GM23338 (cell line): Measurements from ENCODE around the gene RABIF. TPM values are rescaled to one million over a fixed set of nuclear protein-coding genes. Genes with fewer than 3 reads are reported as not detected.

Experiments
- ATAC-seq: fragments of 200-7000 bp; cut with Tn5 transposase; 3 replicates; pipeline ENCODE4 v1.9.1; 2020
- DNase-seq: peaks from one replicate; pipeline ENCODE4 v3.0.0-alpha.2; 2015; ENCODE audit warnings: low spot score
- H2AFZ ChIP-seq: fragments of 200-600 bp; sonication (generic); 2 replicates; pipeline ENCODE4 v1.8.0; 2016; ENCODE audit warnings: antibody characterized with exemption, mild to moderate bottlenecking, moderate library complexity
- H3F3A ChIP-seq: fragments of 200-600 bp; sonication (generic); replicated peaks from 2 replicates; pipeline ENCODE4 v1.8.0; 2017; ENCODE audit warnings: antibody characterized with exemption, mixed run types, low read depth
- H3K27ac ChIP-seq: fragments of 200-600 bp; sonication (generic); 2 replicates; pipeline ENCODE4 v1.6.1; 2016; ENCODE audit warnings: low read depth
- H3K27me3 ChIP-seq: fragments of 200-600 bp; sonication (generic); 2 replicates; pipeline ENCODE4 v1.8.0; 2016; ENCODE audit warnings: mild to moderate bottlenecking, mixed run types, moderate library complexity; ENCODE audit not compliant: insufficient read depth
- H3K36me3 ChIP-seq: fragments of 200-600 bp; sonication (generic); 2 replicates; pipeline ENCODE4 v1.8.0; 2016; ENCODE audit warnings: mild to moderate bottlenecking; ENCODE audit not compliant: insufficient read depth
- H3K4me1 ChIP-seq: fragments of 200-600 bp; sonication (generic); 2 replicates; pipeline ENCODE4 v1.8.0; 2016; ENCODE audit warnings: mild to moderate bottlenecking, moderate library complexity; ENCODE audit not compliant: insufficient read depth
- H3K4me2 ChIP-seq: fragments of 200-600 bp; sonication (generic); 2 replicates; pipeline ENCODE4 v1.7.1; 2017; ENCODE audit warnings: mixed run types
- H3K4me3 ChIP-seq: fragments of 200-600 bp; sonication (generic); 2 replicates; pipeline ENCODE4 v1.6.1; 2016; ENCODE audit warnings: mixed run types
- H3K79me2 ChIP-seq: fragments of 200-600 bp; sonication (generic); replicated peaks from 2 replicates; pipeline ENCODE4 v1.8.0; 2017; ENCODE audit warnings: mild to moderate bottlenecking; ENCODE audit not compliant: insufficient read depth
- H3K9me2 ChIP-seq: fragments of 200-600 bp; sonication (generic); 2 replicates; pipeline ENCODE4 v1.8.0; 2017; ENCODE audit not compliant: insufficient read depth
- H4K20me1 ChIP-seq: fragments of 200-600 bp; sonication (generic); replicated peaks from 2 replicates; pipeline ENCODE4 v1.8.0; 2017; ENCODE audit warnings: mild to moderate bottlenecking; ENCODE audit not compliant: insufficient read depth
- H3K27ac Mint-ChIP-seq: 2 replicates; pipeline ENCODE4 v1.8.0; 2020; ENCODE audit warnings: inconsistent platforms, mild to moderate bottlenecking, moderate library complexity, mixed read lengths
- H3K27me3 Mint-ChIP-seq: 3 replicates; pipeline ENCODE4 v1.8.0; 2022; ENCODE audit warnings: low read depth, mild to moderate bottlenecking, moderate library complexity, mixed read lengths, inconsistent platforms; ENCODE audit not compliant: insufficient read depth, poor library complexity
- H3K36me3 Mint-ChIP-seq: 3 replicates; pipeline ENCODE4 v1.8.0; 2021; ENCODE audit warnings: low read depth, mild to moderate bottlenecking, inconsistent platforms, moderate library complexity, mixed read lengths
- H3K4me1 Mint-ChIP-seq: 3 replicates; pipeline ENCODE4 v1.8.0; 2020; ENCODE audit warnings: mild to moderate bottlenecking, inconsistent platforms, mixed read lengths
- H3K4me3 Mint-ChIP-seq: 3 replicates; pipeline ENCODE4 v1.8.0; 2021; ENCODE audit warnings: moderate library complexity, mild to moderate bottlenecking, inconsistent platforms, mixed read lengths
- H3K9me3 Mint-ChIP-seq: 3 replicates; pipeline ENCODE4 v1.8.0; 2020; ENCODE audit warnings: moderate library complexity, mild to moderate bottlenecking, inconsistent platforms, mixed read lengths
- CREB1 ChIP-seq: fragments of 250-450 bp; sonication (Bioruptor Pico); IDR thresholded peaks from 2 replicates; pipeline ENCODE4 v1.5.0; 2020; ENCODE audit warnings: low read depth, mild to moderate bottlenecking, moderate library complexity
- EZH2 ChIP-seq: fragments of 200-600 bp; sonication (generic); IDR thresholded peaks from one replicate; pipeline ENCODE4 v1.8.0; 2017; ENCODE audit warnings: antibody characterized with exemption, mild to moderate bottlenecking, low read depth; ENCODE audit not compliant: unreplicated experiment
- NANOG ChIP-seq: IDR thresholded peaks from 2 replicates; pipeline ENCODE4 v1.6.1; 2016; ENCODE audit warnings: antibody characterized with exemption, borderline replicate concordance
- POLR2AphosphoS5 ChIP-seq: IDR thresholded peaks from 2 replicates; pipeline ENCODE4 v1.6.1; 2016; ENCODE audit warnings: antibody characterized with exemption, low read depth
- ZNF331 ChIP-seq: fragments of 250-450 bp; sonication (Bioruptor Pico); IDR thresholded peaks from 2 replicates; pipeline ENCODE4 v1.5.0; 2020; ENCODE audit warnings: low read depth, mild to moderate bottlenecking, moderate library complexity
- long read RNA-seq: library from polyadenylated mRNA; unstranded; transcript quantifications from one replicate; pipeline ENCODE4 v2.0.0, GENCODE V29; 2020; ENCODE audit not compliant: unreplicated experiment
- polyA plus RNA-seq: library from polyadenylated mRNA; unstranded; fragments of >200 nt; fragmentation: Nextera tagmentation; extraction: Ambion mirVana; gene quantifications from 2 replicates; pipeline ENCODE4 v1.2.1, GENCODE V29; 2016
- total RNA-seq: library from RNA; depleted of rRNA; stranded (reverse); fragments of >200 nt; shearing (Covaris generic); gene quantifications from 2 replicates; pipeline ENCODE4 v1.2.3, GENCODE V29; 2014; rRNA removed
- TF ChIP-seq, protein P1 (sequence below), 2 experiments: fragments of 200-600 bp in 1 of 2; sonication (generic) in 1 of 2; conservative IDR thresholded peaks; 2 replicates each; pipeline versions ENCODE4 v1.5.1 to v1.6.1; 2016 to 2017; ENCODE audit warnings: antibody characterized with exemption in 2 of 2, low read depth in 2 of 2, mild to moderate bottlenecking in 2 of 2, moderate library complexity in 1 of 2
- TF ChIP-seq, protein P2 (sequence below): fragments of 250-450 bp; sonication (Bioruptor Pico); IDR thresholded peaks from 2 replicates; pipeline ENCODE4 v1.5.0; 2020; ENCODE audit warnings: mild to moderate bottlenecking, moderate library complexity
- TF ChIP-seq, protein P3 (sequence below): IDR thresholded peaks from 2 replicates; pipeline ENCODE4 v1.6.1; 2016; ENCODE audit warnings: antibody characterized with exemption

The RABIF gene
- total RNA-seq (4.0 and 4.9 TPM in 2 replicates), polyA plus RNA-seq (6.9 and 7.6 TPM in 2 replicates)
- long read RNA-seq, transcript RABIF-201 (2 exons, 2,430 nt), result major isoform, 9 of 10 reads
- long read RNA-seq, partial matches to known transcripts, result 0 of 10 reads
- long read RNA-seq, other reads (novel, unspliced or antisense), result 1 of 10 reads

DNA sequence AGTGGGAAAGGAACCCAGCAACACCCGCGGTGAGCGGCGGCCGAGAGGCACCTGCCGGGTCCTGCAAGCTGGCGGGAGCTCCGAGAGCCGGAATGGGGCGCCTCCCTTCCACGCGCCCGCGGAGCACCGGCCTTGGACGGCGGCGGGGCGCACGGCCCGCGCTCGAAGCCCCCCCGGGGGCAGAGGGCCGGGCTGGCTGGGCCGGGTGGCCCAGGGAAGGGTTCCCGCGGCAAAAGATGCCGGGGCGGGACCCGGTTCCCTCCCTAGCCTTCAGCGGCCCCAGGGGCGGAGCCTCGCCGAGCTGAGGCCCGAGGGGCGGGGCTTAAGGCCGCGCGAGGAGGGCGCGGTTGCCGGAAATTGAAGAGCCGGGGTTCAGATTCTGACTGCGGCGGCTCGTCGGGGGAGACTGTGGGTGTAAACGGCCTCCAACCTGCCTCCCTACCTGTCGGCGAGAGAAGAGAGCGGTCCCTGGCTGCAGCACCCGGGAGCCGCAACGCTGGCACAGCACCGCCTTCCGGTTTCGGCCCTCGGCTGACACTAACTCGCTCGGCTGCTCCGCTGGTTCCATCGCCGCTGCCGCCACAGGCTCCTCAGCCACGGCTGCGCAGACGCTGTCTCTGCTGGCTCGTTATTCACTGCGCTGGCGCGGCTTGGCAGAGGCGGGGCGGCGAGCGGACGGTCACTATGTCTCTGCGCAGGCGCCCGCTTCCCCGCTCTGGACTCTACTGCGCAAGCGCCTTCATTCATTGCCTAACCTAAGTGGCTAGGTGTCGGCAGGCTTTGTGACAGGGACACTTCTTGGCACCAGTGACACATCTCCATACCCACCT, at the start of gene RABIF:
Gene RABIF, minus strand, starts transcription at position 619 of the 830 bp plus-strand sequence. Its CDS starts 51 bp downstream, at position 568.
- Mint-ChIP-seq H3K27ac (peak within 1 kb of the TSS; percentile 96), H3K36me3 (peaks cover 16% of the 10 kb centered on the region; the same call in 2 of the 3 replicates), H3K4me3 (peak within 1 kb of the TSS; percentile 95), H3K4me1 (peaks cover 19% of the 10 kb centered on the region), H3K9me3 (no peaks in the 10 kb centered on the region), H3K27me3 (peaks cover 9% of the 10 kb centered on the region)
- H3K27me3 ChIP-seq, result no peaks in the 10 kb centered on the region
- peak; percentile 96 for DNase-seq
- peak within 1 kb of the TSS; percentile 76 for H3K4me3 ChIP-seq
- peaks cover 12% of the 10 kb centered on the region; the same call in 1 of the 2 replicates for H3F3A ChIP-seq
- H3K27ac ChIP-seq, result peak within 1 kb of the TSS; percentile 70
- peak within 1 kb of the TSS; percentile 96 for H2AFZ ChIP-seq
- no peaks in the 10 kb centered on the region; the same call in 1 of the 2 replicates for H4K20me1 ChIP-seq
- peaks cover 14% of the 10 kb centered on the region for H3K4me1 ChIP-seq
- H3K36me3 ChIP-seq, result no peaks in the 10 kb centered on the region; the same call in 1 of the 2 replicates
- peak within 1 kb of the TSS; percentile 77 for H3K4me2 ChIP-seq
- H3K79me2 ChIP-seq, result 0 out of 2 replicates have a peak, but pooled peaks cover 7% of the 10 kb centered on the region
- no peaks in the 10 kb centered on the region for H3K9me2 ChIP-seq
- TF ChIP-seq POLR2AphosphoS5, result peak; percentile 90
- no peak for TF ChIP-seq CREB1 (CRISPR knock-in tag)
- TF ChIP-seq, protein P1, sequence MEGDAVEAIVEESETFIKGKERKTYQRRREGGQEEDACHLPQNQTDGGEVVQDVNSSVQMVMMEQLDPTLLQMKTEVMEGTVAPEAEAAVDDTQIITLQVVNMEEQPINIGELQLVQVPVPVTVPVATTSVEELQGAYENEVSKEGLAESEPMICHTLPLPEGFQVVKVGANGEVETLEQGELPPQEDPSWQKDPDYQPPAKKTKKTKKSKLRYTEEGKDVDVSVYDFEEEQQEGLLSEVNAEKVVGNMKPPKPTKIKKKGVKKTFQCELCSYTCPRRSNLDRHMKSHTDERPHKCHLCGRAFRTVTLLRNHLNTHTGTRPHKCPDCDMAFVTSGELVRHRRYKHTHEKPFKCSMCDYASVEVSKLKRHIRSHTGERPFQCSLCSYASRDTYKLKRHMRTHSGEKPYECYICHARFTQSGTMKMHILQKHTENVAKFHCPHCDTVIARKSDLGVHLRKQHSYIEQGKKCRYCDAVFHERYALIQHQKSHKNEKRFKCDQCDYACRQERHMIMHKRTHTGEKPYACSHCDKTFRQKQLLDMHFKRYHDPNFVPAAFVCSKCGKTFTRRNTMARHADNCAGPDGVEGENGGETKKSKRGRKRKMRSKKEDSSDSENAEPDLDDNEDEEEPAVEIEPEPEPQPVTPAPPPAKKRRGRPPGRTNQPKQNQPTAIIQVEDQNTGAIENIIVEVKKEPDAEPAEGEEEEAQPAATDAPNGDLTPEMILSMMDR (conservative IDR thresholded peaks at IDR 0.05; ENCODE audit: low read depth in 2 of 2), result 0 out of 4 replicates have a peak, but pooled peaks of 1 of the 2 experiments have one; percentile 5
- TF ChIP-seq EZH2, result no peak
- no peak for TF ChIP-seq ZNF331 (CRISPR knock-in tag)
- TF ChIP-seq, protein P2, sequence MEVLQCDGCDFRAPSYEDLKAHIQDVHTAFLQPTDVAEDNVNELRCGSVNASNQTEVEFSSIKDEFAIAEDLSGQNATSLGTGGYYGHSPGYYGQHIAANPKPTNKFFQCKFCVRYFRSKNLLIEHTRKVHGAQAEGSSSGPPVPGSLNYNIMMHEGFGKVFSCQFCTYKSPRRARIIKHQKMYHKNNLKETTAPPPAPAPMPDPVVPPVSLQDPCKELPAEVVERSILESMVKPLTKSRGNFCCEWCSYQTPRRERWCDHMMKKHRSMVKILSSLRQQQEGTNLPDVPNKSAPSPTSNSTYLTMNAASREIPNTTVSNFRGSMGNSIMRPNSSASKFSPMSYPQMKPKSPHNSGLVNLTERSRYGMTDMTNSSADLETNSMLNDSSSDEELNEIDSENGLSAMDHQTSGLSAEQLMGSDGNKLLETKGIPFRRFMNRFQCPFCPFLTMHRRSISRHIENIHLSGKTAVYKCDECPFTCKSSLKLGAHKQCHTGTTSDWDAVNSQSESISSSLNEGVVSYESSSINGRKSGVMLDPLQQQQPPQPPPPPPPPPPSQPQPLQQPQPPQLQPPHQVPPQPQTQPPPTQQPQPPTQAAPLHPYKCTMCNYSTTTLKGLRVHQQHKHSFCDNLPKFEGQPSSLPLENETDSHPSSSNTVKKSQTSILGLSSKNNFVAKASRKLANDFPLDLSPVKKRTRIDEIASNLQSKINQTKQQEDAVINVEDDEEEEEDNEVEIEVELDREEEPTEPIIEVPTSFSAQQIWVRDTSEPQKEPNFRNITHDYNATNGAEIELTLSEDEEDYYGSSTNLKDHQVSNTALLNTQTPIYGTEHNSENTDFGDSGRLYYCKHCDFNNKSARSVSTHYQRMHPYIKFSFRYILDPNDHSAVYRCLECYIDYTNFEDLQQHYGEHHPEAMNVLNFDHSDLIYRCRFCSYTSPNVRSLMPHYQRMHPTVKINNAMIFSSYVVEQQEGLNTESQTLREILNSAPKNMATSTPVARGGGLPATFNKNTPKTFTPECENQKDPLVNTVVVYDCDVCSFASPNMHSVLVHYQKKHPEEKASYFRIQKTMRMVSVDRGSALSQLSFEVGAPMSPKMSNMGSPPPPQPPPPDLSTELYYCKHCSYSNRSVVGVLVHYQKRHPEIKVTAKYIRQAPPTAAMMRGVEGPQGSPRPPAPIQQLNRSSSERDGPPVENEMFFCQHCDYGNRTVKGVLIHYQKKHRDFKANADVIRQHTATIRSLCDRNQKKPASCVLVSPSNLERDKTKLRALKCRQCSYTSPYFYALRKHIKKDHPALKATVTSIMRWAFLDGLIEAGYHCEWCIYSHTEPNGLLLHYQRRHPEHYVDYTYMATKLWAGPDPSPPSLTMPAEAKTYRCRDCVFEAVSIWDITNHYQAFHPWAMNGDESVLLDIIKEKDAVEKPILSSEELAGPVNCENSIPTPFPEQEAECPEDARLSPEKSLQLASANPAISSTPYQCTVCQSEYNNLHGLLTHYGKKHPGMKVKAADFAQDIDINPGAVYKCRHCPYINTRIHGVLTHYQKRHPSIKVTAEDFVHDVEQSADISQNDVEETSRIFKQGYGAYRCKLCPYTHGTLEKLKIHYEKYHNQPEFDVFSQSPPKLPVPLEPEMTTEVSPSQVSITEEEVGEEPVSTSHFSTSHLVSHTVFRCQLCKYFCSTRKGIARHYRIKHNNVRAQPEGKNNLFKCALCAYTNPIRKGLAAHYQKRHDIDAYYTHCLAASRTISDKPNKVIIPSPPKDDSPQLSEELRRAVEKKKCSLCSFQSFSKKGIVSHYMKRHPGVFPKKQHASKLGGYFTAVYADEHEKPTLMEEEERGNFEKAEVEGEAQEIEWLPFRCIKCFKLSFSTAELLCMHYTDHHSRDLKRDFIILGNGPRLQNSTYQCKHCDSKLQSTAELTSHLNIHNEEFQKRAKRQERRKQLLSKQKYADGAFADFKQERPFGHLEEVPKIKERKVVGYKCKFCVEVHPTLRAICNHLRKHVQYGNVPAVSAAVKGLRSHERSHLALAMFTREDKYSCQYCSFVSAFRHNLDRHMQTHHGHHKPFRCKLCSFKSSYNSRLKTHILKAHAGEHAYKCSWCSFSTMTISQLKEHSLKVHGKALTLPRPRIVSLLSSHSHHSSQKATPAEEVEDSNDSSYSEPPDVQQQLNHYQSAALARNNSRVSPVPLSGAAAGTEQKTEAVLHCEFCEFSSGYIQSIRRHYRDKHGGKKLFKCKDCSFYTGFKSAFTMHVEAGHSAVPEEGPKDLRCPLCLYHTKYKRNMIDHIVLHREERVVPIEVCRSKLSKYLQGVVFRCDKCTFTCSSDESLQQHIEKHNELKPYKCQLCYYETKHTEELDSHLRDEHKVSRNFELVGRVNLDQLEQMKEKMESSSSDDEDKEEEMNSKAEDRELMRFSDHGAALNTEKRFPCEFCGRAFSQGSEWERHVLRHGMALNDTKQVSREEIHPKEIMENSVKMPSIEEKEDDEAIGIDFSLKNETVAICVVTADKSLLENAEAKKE, result no peak
- TF ChIP-seq, protein P3, sequence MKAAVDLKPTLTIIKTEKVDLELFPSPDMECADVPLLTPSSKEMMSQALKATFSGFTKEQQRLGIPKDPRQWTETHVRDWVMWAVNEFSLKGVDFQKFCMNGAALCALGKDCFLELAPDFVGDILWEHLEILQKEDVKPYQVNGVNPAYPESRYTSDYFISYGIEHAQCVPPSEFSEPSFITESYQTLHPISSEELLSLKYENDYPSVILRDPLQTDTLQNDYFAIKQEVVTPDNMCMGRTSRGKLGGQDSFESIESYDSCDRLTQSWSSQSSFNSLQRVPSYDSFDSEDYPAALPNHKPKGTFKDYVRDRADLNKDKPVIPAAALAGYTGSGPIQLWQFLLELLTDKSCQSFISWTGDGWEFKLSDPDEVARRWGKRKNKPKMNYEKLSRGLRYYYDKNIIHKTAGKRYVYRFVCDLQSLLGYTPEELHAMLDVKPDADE, result 0 out of 2 replicates have a peak, but pooled peaks have one; percentile 23
- TF ChIP-seq NANOG, result no peak
- peak; percentile 88 for ATAC-seq
